Measurements from ENCODE around the gene EXOSC3.

GRCh38 chr9:37745970-37746369 is 38.9 kb downstream of the EXOSC3 start:
- TF ChIP-seq EZH2phosphoT487 (IDR thresholded peaks at IDR 0.05; ENCODE audit: low read depth, severe bottlenecking, unreplicated experiment) (no peak), CTCF (IDR thresholded peaks at IDR 0.05; ENCODE audit: poor library complexity) (no peak)
